Nephron progenitor cell (in vitro differentiated cells): ENCODE measurements around the gene FAM180A.

Experiments used
- DNase-seq: peaks from one replicate; pipeline ENCODE4 v3.0.0; 2021
- H3K27ac Mint-ChIP-seq: 2 replicates; pipeline ENCODE4 v1.8.0; 2021; ENCODE audit warnings: mild to moderate bottlenecking, moderate library complexity, mixed read lengths
- H3K27me3 Mint-ChIP-seq: 2 replicates; pipeline ENCODE4 v1.8.0; 2021; ENCODE audit warnings: mild to moderate bottlenecking, low read depth, mixed read lengths; ENCODE audit not compliant: poor library complexity
- H3K36me3 Mint-ChIP-seq: 2 replicates; pipeline ENCODE4 v1.8.0; 2021; ENCODE audit warnings: low read depth, mixed read lengths
- H3K4me1 Mint-ChIP-seq: 2 replicates; pipeline ENCODE4 v1.8.0; 2021; ENCODE audit warnings: mixed read lengths
- H3K4me3 Mint-ChIP-seq: 2 replicates; pipeline ENCODE4 v1.8.0; 2021; ENCODE audit warnings: mild to moderate bottlenecking, moderate library complexity, mixed read lengths
- H3K9me3 Mint-ChIP-seq: 2 replicates; pipeline ENCODE4 v1.8.0; 2021; ENCODE audit warnings: mild to moderate bottlenecking, moderate library complexity, mixed read lengths
- TF ChIP-seq, protein P1 (sequence below): fragments of 200-600 bp; sonication (generic); IDR thresholded peaks from 2 replicates; pipeline ENCODE4 v1.5.0; 2021; ENCODE audit warnings: antibody characterized with exemption

FAM180A gene

DNA sequence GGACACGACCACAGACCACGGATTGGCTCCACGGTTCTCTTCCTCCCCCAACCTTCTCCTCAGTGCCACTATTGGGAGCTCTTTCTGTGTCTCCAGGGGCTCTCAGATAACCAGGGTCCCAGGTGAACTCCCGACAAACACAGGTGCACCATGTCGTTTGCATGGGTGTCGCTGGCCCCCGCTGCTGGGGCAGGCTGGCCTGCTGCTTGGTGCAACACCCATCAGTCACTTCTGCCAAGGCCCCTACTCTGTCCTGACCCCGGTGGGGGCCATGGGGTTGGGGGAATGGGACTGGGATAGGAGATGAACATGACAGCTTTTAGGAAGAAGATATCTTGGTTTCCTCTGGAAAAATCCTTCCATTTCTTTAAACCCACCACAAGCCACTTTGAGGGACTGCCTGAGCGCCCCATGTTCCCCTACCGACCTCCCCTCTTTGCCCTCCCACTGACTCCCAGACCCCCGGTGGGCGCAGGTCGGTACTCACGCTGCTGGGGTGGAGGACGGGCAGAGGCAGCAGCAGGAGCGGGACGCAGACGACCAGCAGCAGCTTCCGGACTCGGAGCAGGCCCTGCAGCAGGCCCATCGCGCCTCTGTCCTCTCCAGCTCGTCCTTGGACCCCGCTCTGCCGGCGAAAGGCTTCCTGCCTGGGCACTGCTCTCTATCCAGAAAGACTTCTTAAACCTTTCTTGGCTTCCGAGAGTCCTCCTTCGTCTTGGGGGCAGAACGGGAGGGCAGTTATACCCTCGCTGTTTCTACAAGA is 21.5 kb downstream of the FAM180A start:
- H3K27me3 Mint-ChIP-seq = peaks cover 11% of the 10 kb centered on the region
- H3K27ac Mint-ChIP-seq = no peak overlapping the region
- H3K4me1 Mint-ChIP-seq = no peaks in the 10 kb centered on the region
- H3K36me3 Mint-ChIP-seq = no peaks in the 10 kb centered on the region
- TF ChIP-seq, protein P1, sequence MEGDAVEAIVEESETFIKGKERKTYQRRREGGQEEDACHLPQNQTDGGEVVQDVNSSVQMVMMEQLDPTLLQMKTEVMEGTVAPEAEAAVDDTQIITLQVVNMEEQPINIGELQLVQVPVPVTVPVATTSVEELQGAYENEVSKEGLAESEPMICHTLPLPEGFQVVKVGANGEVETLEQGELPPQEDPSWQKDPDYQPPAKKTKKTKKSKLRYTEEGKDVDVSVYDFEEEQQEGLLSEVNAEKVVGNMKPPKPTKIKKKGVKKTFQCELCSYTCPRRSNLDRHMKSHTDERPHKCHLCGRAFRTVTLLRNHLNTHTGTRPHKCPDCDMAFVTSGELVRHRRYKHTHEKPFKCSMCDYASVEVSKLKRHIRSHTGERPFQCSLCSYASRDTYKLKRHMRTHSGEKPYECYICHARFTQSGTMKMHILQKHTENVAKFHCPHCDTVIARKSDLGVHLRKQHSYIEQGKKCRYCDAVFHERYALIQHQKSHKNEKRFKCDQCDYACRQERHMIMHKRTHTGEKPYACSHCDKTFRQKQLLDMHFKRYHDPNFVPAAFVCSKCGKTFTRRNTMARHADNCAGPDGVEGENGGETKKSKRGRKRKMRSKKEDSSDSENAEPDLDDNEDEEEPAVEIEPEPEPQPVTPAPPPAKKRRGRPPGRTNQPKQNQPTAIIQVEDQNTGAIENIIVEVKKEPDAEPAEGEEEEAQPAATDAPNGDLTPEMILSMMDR = no peak
- H3K4me3 Mint-ChIP-seq = no peak overlapping the region
- no peak for DNase-seq
- H3K9me3 Mint-ChIP-seq = no peaks in the 10 kb centered on the region

DNA sequence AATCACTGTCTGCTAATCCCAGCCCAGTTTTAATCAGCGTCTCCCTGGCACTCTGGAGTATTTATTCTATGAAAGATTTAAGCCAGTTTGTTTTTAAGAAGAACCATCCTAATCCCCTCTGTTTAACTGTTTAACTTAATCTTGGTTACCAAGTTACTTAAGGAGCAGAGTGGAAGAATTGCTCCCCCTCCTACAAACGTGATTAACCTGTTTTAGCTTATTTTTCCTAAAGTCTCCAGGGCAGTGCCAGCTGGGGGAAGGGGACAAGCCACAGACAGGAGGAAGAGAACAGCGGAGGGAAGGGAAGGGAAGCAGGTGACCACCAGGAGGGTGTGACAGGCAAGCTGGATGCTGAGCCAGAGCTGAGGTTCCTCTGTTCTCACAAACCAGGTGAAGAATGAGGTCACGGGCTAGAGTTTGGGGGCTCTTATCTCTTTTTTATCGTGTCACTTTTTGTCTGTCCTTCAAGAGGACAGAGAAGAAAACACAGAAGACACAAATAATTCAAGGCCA is 22.3 kb downstream of the FAM180A start:
- Mint-ChIP-seq H3K36me3 (no peaks in the 10 kb centered on the region), H3K4me1 (no peaks in the 10 kb centered on the region), H3K27ac (no peak overlapping the region), H3K9me3 (no peaks in the 10 kb centered on the region), H3K27me3 (peaks cover 11% of the 10 kb centered on the region), H3K4me3 (no peak overlapping the region)
- TF ChIP-seq, protein P1 = no peak
- DNase-seq = no peak

DNA sequence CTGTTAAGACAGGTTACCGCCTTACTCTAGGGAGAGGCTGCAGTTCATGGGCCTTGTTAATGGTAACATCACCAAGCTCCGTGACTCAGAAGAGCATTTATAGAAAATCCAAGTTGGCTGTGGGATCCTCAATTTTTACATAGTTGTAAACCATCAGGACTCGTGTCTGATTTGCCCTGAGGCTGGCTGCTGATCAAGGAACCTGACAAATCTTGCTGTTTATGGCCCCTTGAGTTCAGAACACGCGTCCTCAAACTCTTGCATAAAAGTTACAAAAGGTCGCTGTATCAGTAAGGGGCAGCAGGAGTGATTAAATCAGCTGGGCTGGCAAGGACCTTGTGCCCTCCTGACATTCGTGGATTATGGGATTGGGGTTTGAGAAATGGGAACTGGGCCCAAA is 25.2 kb downstream of the FAM180A start:
- Mint-ChIP-seq H3K9me3 (no peaks in the 10 kb centered on the region), H3K27ac (no peak overlapping the region), H3K27me3 (peaks cover 5% of the 10 kb centered on the region), H3K4me3 (no peak overlapping the region), H3K36me3 (no peaks in the 10 kb centered on the region), H3K4me1 (peaks cover 20% of the 10 kb centered on the region)
- TF ChIP-seq, protein P1 = no peak
- no peak for DNase-seq

DNA sequence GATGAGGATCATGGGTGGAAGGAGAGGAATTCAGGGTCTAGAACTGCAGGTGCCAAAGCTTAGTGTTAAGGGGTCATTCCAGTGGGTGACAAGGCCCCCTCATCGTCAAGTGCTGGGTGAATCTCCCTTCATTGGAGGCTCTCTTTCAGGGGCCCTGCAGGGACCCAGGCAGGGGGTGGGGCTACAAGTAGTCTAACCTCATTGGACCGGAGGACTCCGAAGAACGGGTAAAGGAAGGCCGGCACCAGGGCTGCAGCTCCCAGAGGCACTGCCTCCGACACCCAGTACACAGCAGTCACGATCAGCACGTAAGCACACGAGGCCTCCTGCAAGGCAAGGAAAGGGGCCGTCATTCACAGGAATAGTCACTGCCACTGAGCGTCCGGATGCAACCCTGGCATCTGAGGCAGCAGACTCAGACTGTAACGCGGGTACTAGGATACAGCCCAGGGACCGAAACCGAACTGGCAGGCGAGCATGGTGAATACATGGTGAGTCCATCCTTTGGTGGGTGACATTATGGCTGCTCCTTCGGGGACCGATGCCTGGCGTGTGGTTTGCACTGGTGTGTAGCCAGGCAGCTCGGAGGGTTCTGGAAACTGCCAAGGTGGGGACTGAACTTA is 27.3 kb downstream of the FAM180A start:
- Mint-ChIP-seq H3K4me3 (no peak overlapping the region), H3K4me1 (peaks cover 20% of the 10 kb centered on the region), H3K27me3 (peaks cover 3% of the 10 kb centered on the region), H3K9me3 (no peaks in the 10 kb centered on the region), H3K36me3 (no peaks in the 10 kb centered on the region), H3K27ac (peak overlapping the region; percentile 79)
- TF ChIP-seq, protein P1 = no peak
- DNase-seq = no peak

- TF ChIP-seq, protein P1 = no peak
- Mint-ChIP-seq H3K4me1 (peaks cover 20% of the 10 kb centered on the region), H3K36me3 (no peaks in the 10 kb centered on the region), H3K27ac (no peak overlapping the region), H3K27me3 (peaks cover 1% of the 10 kb centered on the region), H3K9me3 (no peaks in the 10 kb centered on the region), H3K4me3 (no peak overlapping the region)
- DNase-seq = no peak
Observed at GRCh38 chr7:135719688-135720087, 28.9 kb downstream of the FAM180A start.
